Neural cell (in vitro differentiated cells): ENCODE data around the gene PLD1.

Experiments used
- CTCF ChIP-seq: fragments of 450-650 bp; IDR thresholded peaks from 2 replicates; pipeline ENCODE4 v1.5.1; 2014; ENCODE audit warnings: antibody characterized with exemption, mild to moderate bottlenecking, moderate library complexity; ENCODE audit not compliant: poor library complexity, severe bottlenecking
- EZH2 ChIP-seq: fragments of 200-600, 300-800 bp; shearing (Covaris generic), sonication (generic); IDR thresholded peaks from 2 replicates; pipeline ENCODE4 v1.6.1; 2014; ENCODE audit warnings: antibody characterized with exemption, low read length, borderline replicate concordance, mild to moderate bottlenecking; ENCODE audit not compliant: insufficient read depth, poor library complexity, severe bottlenecking
- POLR2AphosphoS5 ChIP-seq: IDR thresholded peaks from 2 replicates; pipeline ENCODE4 v1.6.1; 2012
- REST ChIP-seq: IDR thresholded peaks from 2 replicates; pipeline ENCODE4 v1.6.1; 2012; ENCODE audit warnings: borderline replicate concordance
- TAF1 ChIP-seq: IDR thresholded peaks from 2 replicates; pipeline ENCODE4 v1.6.1; 2012; ENCODE audit warnings: low read depth

GRCh38 chr3:171614318-171614921 is 195.9 kb downstream of the PLD1 start:
- TF ChIP-seq CTCF = no peak
- TF ChIP-seq EZH2 = no peak
- TF ChIP-seq REST = no peak
- no peak for TF ChIP-seq POLR2AphosphoS5
- no peak for TF ChIP-seq TAF1
